Measurements from ENCODE around the gene PLA2G4A. TPM values are rescaled to one million over a fixed set of nuclear protein-coding genes. Genes with fewer than 3 reads are reported as not detected.
A peak's percentile ranks its signal among the peaks of the same experiment; 100 is the strongest.

PLA2G4A gene
- polyA plus RNA-seq, 1 of the 3 experiments (the other 2 are of a cell fraction) = 0.26 TPM

DNA sequence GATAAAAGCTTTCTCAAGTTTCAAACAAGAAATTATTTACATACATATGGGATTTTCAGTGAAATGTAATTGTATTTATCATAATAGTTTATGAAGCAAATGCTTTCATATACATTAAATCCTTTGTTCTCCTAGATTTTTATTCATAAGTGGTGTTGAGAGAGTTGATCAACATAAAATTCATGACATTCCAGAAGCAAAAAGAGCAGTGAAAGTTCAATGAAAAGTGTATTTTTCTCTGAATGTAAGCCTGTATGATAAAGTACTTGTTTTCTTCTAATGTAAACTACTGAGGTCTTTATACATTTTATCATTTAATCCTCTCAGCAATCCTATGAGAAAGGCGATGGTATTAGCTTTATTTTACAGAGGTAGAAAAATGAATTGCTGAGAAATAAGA, 146.5 kb downstream of the PLA2G4A start:
- Histone ChIP-seq H3K4me3 (ENCODE audit: low read depth in 2 of 2, low read length in 1 of 2) (peak overlapping the region; percentile 27 to 32; a peak in 2 of 4 replicates), H2AFZ (ENCODE audit: low read depth) (no peak overlapping the region), H3K27ac (ENCODE audit: low read depth in 2 of 2, low read length in 1 of 2) (peak overlapping the region; percentile 74 to 94; a peak in 3 of 4 replicates), H3K4me2 (peak overlapping the region; percentile 42; the same call in 1 of the 2 replicates), H3K9ac (peak overlapping the region; percentile 34; the same call in 1 of the 2 replicates), H4K20me1 (ENCODE audit: insufficient read depth) (no peaks in the 10 kb centered on the region), H3K36me3 (replicated peaks in 1 of 2; ENCODE audit: control insufficient read depth in 1 of 2, insufficient read depth in 2 of 2, low read length in 1 of 2) (peaks cover 0 to 4% of the 10 kb centered on the region in 2 experiments), H3K4me1 (ENCODE audit: control insufficient read depth in 1 of 2, insufficient read depth in 2 of 2, low read depth in 1 of 2, low read length in 1 of 2) (peaks cover 15 to 23% of the 10 kb centered on the region in 2 experiments; a peak in 3 of 4 replicates), H3K27me3 (ENCODE audit: insufficient read depth) (no peaks in the 10 kb centered on the region), H3F3A (replicated peaks; ENCODE audit: insufficient read depth) (peaks cover 14% of the 10 kb centered on the region), H3K9me3 (no peaks in the 10 kb centered on the region), H3K79me2 (ENCODE audit: insufficient read depth) (no peaks in the 10 kb centered on the region), H3K9me2 (no peaks in the 10 kb centered on the region)
- 55% methylated on average over 1 of the region's 1 CpG for WGBS (ENCODE audit: low lambda C conversion rate)
- ChIA-PET CTCF (interaction anchor here (0.5 to 1.7 kb wide), 5 partner anchors 9 to 493 kb away, joined by 3 to 4 read pairs (median 3); no protein-coding TSS in a partner anchor), POLR2A (no interaction called here)
- DNase-seq = no peak
- TF ChIP-seq TEAD4 (IDR thresholded peaks at IDR 0.05; ENCODE audit: borderline replicate concordance, insufficient read depth) (no peak), MXI1 (IDR thresholded peaks at IDR 0.05; ENCODE audit: low read depth, low read length) (no peak), TAF1 (IDR thresholded peaks at IDR 0.05; ENCODE audit: borderline replicate concordance, low read depth, low read length) (no peak), MEF2A (IDR thresholded peaks at IDR 0.05; ENCODE audit: borderline replicate concordance, low read depth) (no peak), CHD2 (IDR thresholded peaks at IDR 0.05; ENCODE audit: low read length, partially characterized antibody) (no peak), FOXJ3 (CRISPR knock-in tag; IDR thresholded peaks at IDR 0.05) (no peak), SIN3A (IDR thresholded peaks at IDR 0.05; ENCODE audit: borderline replicate concordance, low read depth, low read length) (no peak), NFIC (IDR thresholded peaks at IDR 0.05; ENCODE audit: borderline replicate concordance) (no peak)
- TF ChIP-seq, protein P1, sequence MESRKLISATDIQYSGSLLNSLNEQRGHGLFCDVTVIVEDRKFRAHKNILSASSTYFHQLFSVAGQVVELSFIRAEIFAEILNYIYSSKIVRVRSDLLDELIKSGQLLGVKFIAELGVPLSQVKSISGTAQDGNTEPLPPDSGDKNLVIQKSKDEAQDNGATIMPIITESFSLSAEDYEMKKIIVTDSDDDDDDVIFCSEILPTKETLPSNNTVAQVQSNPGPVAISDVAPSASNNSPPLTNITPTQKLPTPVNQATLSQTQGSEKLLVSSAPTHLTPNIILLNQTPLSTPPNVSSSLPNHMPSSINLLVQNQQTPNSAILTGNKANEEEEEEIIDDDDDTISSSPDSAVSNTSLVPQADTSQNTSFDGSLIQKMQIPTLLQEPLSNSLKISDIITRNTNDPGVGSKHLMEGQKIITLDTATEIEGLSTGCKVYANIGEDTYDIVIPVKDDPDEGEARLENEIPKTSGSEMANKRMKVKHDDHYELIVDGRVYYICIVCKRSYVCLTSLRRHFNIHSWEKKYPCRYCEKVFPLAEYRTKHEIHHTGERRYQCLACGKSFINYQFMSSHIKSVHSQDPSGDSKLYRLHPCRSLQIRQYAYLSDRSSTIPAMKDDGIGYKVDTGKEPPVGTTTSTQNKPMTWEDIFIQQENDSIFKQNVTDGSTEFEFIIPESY (IDR thresholded peaks at IDR 0.05; ENCODE audit: borderline replicate concordance, low read depth) = no peak

DNA sequence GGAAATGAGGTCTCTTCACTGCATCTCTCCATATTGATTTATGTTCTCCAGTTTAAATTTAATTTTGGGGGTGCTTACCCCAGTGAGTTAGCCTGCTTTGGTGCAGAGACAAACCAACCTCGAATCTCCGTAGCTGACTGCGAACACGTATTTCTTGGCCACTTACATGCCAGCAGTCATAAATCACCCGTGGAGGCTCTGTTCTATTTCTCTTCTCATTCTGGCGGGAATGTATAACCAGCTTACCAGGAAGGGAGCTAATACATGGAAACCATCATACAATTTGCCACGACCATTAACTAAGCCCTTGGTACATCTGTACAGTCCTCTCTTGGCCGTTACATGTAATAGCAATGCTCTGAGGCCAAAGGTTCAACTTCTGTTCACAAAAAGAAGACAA, 148.0 kb downstream of the PLA2G4A start:
- no peak overlapping the region for H3K4me2 ChIP-seq
- H3K9ac ChIP-seq = no peak overlapping the region
- peaks cover 14% of the 10 kb centered on the region for H3F3A ChIP-seq (replicated peaks; ENCODE audit: insufficient read depth)
- H3K27me3 ChIP-seq (ENCODE audit: insufficient read depth) = no peaks in the 10 kb centered on the region
- WGBS (ENCODE audit: low lambda C conversion rate) = 82% methylated on average over 8 of the region's 8 CpGs
- ChIA-PET CTCF (interaction anchor here (1.1 to 2.4 kb wide), 3 partner anchors 10 to 601 kb away, joined by 3 to 12 read pairs (median 4); partner anchors contain the start of genes ODR4 and TPR), POLR2A (no interaction called here)
- no peaks in the 10 kb centered on the region for H3K79me2 ChIP-seq (ENCODE audit: insufficient read depth)
- H3K9me2 ChIP-seq = no peaks in the 10 kb centered on the region
- no peak for TF ChIP-seq TAF1 (IDR thresholded peaks at IDR 0.05; ENCODE audit: borderline replicate concordance, low read depth, low read length)
- no peak for TF ChIP-seq YY1 (IDR thresholded peaks at IDR 0.05; ENCODE audit: low read depth)
- TF ChIP-seq JUND (IDR thresholded peaks at IDR 0.05) = no peak
- TF ChIP-seq, protein P1 (IDR thresholded peaks at IDR 0.05; ENCODE audit: borderline replicate concordance, low read depth) = no peak
- no peak for TF ChIP-seq FOSL2 (IDR thresholded peaks at IDR 0.05; ENCODE audit: borderline replicate concordance, low read depth)
- TF ChIP-seq ELF1 (IDR thresholded peaks at IDR 0.05) = no peak
- no peak for TF ChIP-seq CHD2 (IDR thresholded peaks at IDR 0.05; ENCODE audit: low read length, partially characterized antibody)
- TF ChIP-seq MXI1 (IDR thresholded peaks at IDR 0.05; ENCODE audit: low read depth, low read length) = no peak
- TF ChIP-seq IRF3 (IDR thresholded peaks at IDR 0.05; ENCODE audit: low read depth, low read length) = no peak
- no peak for TF ChIP-seq NRF1 (IDR thresholded peaks at IDR 0.05; ENCODE audit: low read depth, low read length)
- TF ChIP-seq GABPA (IDR thresholded peaks at IDR 0.05; ENCODE audit: low read depth) = no peak
- TF ChIP-seq RFX5 (IDR thresholded peaks at IDR 0.05; ENCODE audit: low read length) = no peak
- TF ChIP-seq FOXM1 (IDR thresholded peaks at IDR 0.05; ENCODE audit: low read depth) = no peak
- TF ChIP-seq, protein P2, sequence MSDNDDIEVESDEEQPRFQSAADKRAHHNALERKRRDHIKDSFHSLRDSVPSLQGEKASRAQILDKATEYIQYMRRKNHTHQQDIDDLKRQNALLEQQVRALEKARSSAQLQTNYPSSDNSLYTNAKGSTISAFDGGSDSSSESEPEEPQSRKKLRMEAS (IDR thresholded peaks at IDR 0.05; ENCODE audit: low read depth) = no peak
- TF ChIP-seq CTCF (IDR thresholded peaks at IDR 0.05) = no peak
- TF ChIP-seq POLR2AphosphoS5 (IDR thresholded peaks at IDR 0.05; ENCODE audit: low read depth, low read length) = no peak
- no peak overlapping the region for H3K27ac ChIP-seq (ENCODE audit: low read depth in 2 of 2, low read length in 1 of 2)
- no peaks in the 10 kb centered on the region for H4K20me1 ChIP-seq (ENCODE audit: insufficient read depth)
- H2AFZ ChIP-seq (ENCODE audit: low read depth) = no peak overlapping the region
- DNase-seq = no peak
- peaks cover 15 to 23% of the 10 kb centered on the region in 2 experiments; a peak in 3 of 4 replicates for H3K4me1 ChIP-seq (ENCODE audit: control insufficient read depth in 1 of 2, insufficient read depth in 2 of 2, low read depth in 1 of 2, low read length in 1 of 2)
- H3K9me3 ChIP-seq = no peaks in the 10 kb centered on the region
- no peak overlapping the region for H3K4me3 ChIP-seq (ENCODE audit: low read depth in 2 of 2, low read length in 1 of 2)
- no peaks in the 10 kb centered on the region for H3K36me3 ChIP-seq (replicated peaks in 1 of 2; ENCODE audit: control insufficient read depth in 1 of 2, insufficient read depth in 2 of 2, low read length in 1 of 2)
